GM12878 (cell line): Measurements from ENCODE around the gene ISG20. TPM values are rescaled to one million over a fixed set of nuclear protein-coding genes. Genes with fewer than 3 reads are reported as not detected.
A peak's percentile ranks its signal among the peaks of the same experiment; 100 is the strongest.

ENCODE experiments used
- ATAC-seq: fragments of 200-7000 bp; cut with Tn5 transposase; 3 replicates; pipeline ENCODE4 v1.9.1; 2020; ENCODE audit warnings: mild to moderate bottlenecking, moderate library complexity
- BruUV-seq: library from RNA; stranded (reverse); fragments of 400-500 nt; replicated peaks from 2 replicates; lab custom pipeline; 2021; lab: Mats Ljungman, UMichigan
- CTCF ChIA-PET: fragments of 300-600 bp; sonication (Branson Sonifier 250); formaldehyde crosslinking; extraction: SDS; loops from one replicate; lab custom pipeline; 2021; ENCODE audit warnings: inconsistent platforms; lab: Yijun Ruan, JAX
- POLR2A ChIA-PET: fragments of 350-600 bp; formaldehyde crosslinking; extraction: SDS; loops from one replicate; lab custom pipeline; 2021; ENCODE audit warnings: inconsistent platforms; lab: Charles Lee
- RAD21 ChIA-PET: fragments of 300-600 bp; sonication (Branson Sonifier 250); formaldehyde crosslinking; loops from one replicate; lab custom pipeline; 2023; ENCODE audit warnings: antibody characterized with exemption; ENCODE audit not compliant: unreplicated experiment; lab: Charles Lee
- SMC1A ChIA-PET: fragments of 300-600 bp; sonication (Branson Sonifier 250); formaldehyde crosslinking; loops from one replicate; lab custom pipeline; 2023; ENCODE audit not compliant: unreplicated experiment, uncharacterized antibody; lab: Charles Lee
- DNase-seq: peaks from one replicate; pipeline ENCODE4 v3.0.0-alpha.2; 2011; ENCODE audit warnings: low read depth, low spot score
- FAIRE-seq: peaks from 3 replicates; lab custom pipeline; 2011; peaks lifted over from hg19 to GRCh38; lab: Jason Lieb, UNC
- H2AFZ ChIP-seq: 2 replicates; pipeline ENCODE4 v1.6.0; 2011; ENCODE audit warnings: low read depth, low read length, control low read depth; ENCODE audit not compliant: control insufficient read depth
- H3K27ac ChIP-seq: 2 replicates; pipeline ENCODE4 v1.5.1; 2011; ENCODE audit warnings: control low read depth; ENCODE audit not compliant: control insufficient read depth, insufficient read depth
- H3K27me3 ChIP-seq, 2 experiments: replicated peaks in 1 of 2; 2 replicates each; pipeline versions ENCODE4 v1.6.0 to v1.6.1; 2011; ENCODE audit warnings: low read length in 1 of 2; ENCODE audit not compliant: control insufficient read depth in 2 of 2, insufficient read depth in 2 of 2
- H3K36me3 ChIP-seq, 2 experiments: 2 replicates each; pipeline ENCODE4 v1.5.1; 2011; ENCODE audit warnings: low read length in 1 of 2; ENCODE audit not compliant: control insufficient read depth in 2 of 2, insufficient read depth in 2 of 2
- H3K4me1 ChIP-seq: 2 replicates; pipeline ENCODE4 v1.6.1; 2011; ENCODE audit warnings: mild to moderate bottlenecking, low read length, moderate library complexity, mixed read lengths; ENCODE audit not compliant: control insufficient read depth, insufficient read depth
- H3K4me2 ChIP-seq: 2 replicates; pipeline ENCODE4 v1.6.0; 2011; ENCODE audit warnings: control low read depth; ENCODE audit not compliant: control insufficient read depth, insufficient read depth
- H3K4me3 ChIP-seq: fragments of 200-600 bp; sonication (generic); 2 replicates; pipeline ENCODE4 v1.5.1; 2016
- H3K79me2 ChIP-seq: 2 replicates; pipeline ENCODE4 v1.6.0; 2011; ENCODE audit warnings: low read length; ENCODE audit not compliant: control insufficient read depth, insufficient read depth
- H3K9ac ChIP-seq: 2 replicates; pipeline ENCODE4 v1.8.0; 2011; ENCODE audit warnings: low read length, control low read depth, mixed read lengths; ENCODE audit not compliant: control insufficient read depth, insufficient read depth
- H3K9me3 ChIP-seq: replicated peaks from 3 replicates; pipeline ENCODE4 v1.5.1; 2011; ENCODE audit warnings: mild to moderate bottlenecking, low read length; ENCODE audit not compliant: control insufficient read depth, insufficient read depth
- H4K20me1 ChIP-seq: 2 replicates; pipeline ENCODE4 v1.6.0; 2011; ENCODE audit not compliant: control insufficient read depth, insufficient read depth
- CREM ChIP-seq: IDR thresholded peaks from 2 replicates; pipeline ENCODE4 v1.6.1; 2014; ENCODE audit warnings: antibody characterized with exemption, low read depth
- EZH2 ChIP-seq: IDR thresholded peaks from 2 replicates; pipeline ENCODE4 v1.6.1; 2012; ENCODE audit warnings: low read depth, mild to moderate bottlenecking, control low read depth, inconsistent platforms, low read length, borderline replicate concordance; ENCODE audit not compliant: control insufficient read depth
- HCFC1 ChIP-seq: fragments of 150-350 bp; IDR thresholded peaks from 2 replicates; pipeline ENCODE4 v1.6.1; 2014; ENCODE audit warnings: low read length
- HDAC6 ChIP-seq: fragments of 200-600 bp; sonication (generic); IDR thresholded peaks from one replicate; pipeline ENCODE4 v1.8.0; 2017; ENCODE audit warnings: antibody characterized with exemption; ENCODE audit not compliant: unreplicated experiment
- MEF2B ChIP-seq: fragments of 450-650 bp; IDR thresholded peaks from 2 replicates; pipeline ENCODE4 v1.6.1; 2018; ENCODE audit warnings: mild to moderate bottlenecking, moderate library complexity; ENCODE audit not compliant: partially characterized antibody, poor library complexity, severe bottlenecking
- NFIC ChIP-seq: IDR thresholded peaks from 2 replicates; pipeline ENCODE4 v1.6.1; 2012; ENCODE audit warnings: low read depth, mild to moderate bottlenecking, inconsistent platforms, low read length, moderate library complexity
- PAX5 ChIP-seq: IDR thresholded peaks from 2 replicates; pipeline ENCODE4 v1.6.1; 2011; ENCODE audit warnings: low read depth, low read length, borderline replicate concordance
- POU2F2 ChIP-seq: IDR thresholded peaks from 3 replicates; pipeline ENCODE4 v1.6.1; 2011; ENCODE audit warnings: low read depth, mild to moderate bottlenecking, low read length, borderline replicate concordance
- RAD21 ChIP-seq: IDR thresholded peaks from 2 replicates; pipeline ENCODE4 v1.6.1; 2011; ENCODE audit warnings: mild to moderate bottlenecking, low read depth, low read length, moderate library complexity; ENCODE audit not compliant: insufficient read depth
- STAT1 ChIP-seq: fragments of 450-650 bp; conservative IDR thresholded peaks from 2 replicates; pipeline ENCODE4 v1.6.1; 2014; ENCODE audit warnings: antibody characterized with exemption, mild to moderate bottlenecking
- SUPT20H ChIP-seq: IDR thresholded peaks from 2 replicates; pipeline ENCODE4 v1.6.1; 2011; ENCODE audit warnings: low read depth, mild to moderate bottlenecking, low read length, moderate library complexity, borderline replicate concordance; ENCODE audit not compliant: control insufficient read depth
- WGBS: methylation state at CpG from one replicate; pipeline ENCODE4 v1.1.6; 2016; ENCODE audit warnings: low lambda C conversion rate; ENCODE audit not compliant: insufficient replicate concordance, insufficient coverage; ENCODE audit errors: missing lambda C conversion rate; 5-methylcytosine and 5-hydroxymethylcytosine counted together
- in situ Hi-C: fragments of 300-500 bp; cut with MboI; formaldehyde crosslinking; loops from 9 replicates; pipeline ENCODE4 v1.14.3; 2018; ENCODE audit warnings: mixed read lengths
- intact Hi-C: fragments of 100-400 bp; cut with micrococcal nuclease; formaldehyde crosslinking; loops from one replicate; pipeline ENCODE4 v1.14.2; 2022; ENCODE audit not compliant: unreplicated experiment
- polyA plus RNA-seq, 11 experiments: library from polyadenylated mRNA; depleted of rRNA in 4 of 11; unstranded in 6 of 11; stranded (reverse) in 5 of 11; fragments of >200 nt; fragmentation: Nextera tagmentation in 4 of 11; fragmentation: Illumina TruSeq in 1 of 11; extraction: Ambion mirVana in 4 of 11; extraction: Trizol in 1 of 11; gene quantifications; 1 replicate in 1 of 11; 2 replicates in 10 of 11; pipeline versions ENCODE4 v1.2.1 to v1.2.3, GENCODE V29; 2011 to 2016; ENCODE audit warnings: inconsistent platforms in 2 of 11, missing spikeins in 2 of 11, low read depth in 1 of 11
- total RNA-seq, 4 experiments: library from RNA; depleted of rRNA in 3 of 4; stranded (reverse); fragments of >200 nt in 3 of 4; fragmentation: Illumina TruSeq in 1 of 4; extraction: Trizol in 1 of 4; gene quantifications; 2 replicates each; pipeline versions ENCODE4 v1.2.1 to v1.2.3, GENCODE V29; 2013 to 2021
- TF ChIP-seq, protein P1 (sequence below): fragments of 450-650 bp; IDR thresholded peaks from 2 replicates; pipeline ENCODE4 v1.6.1; 2018; ENCODE audit warnings: mild to moderate bottlenecking, low read depth, moderate library complexity; ENCODE audit not compliant: partially characterized antibody
- TF ChIP-seq, protein P2 (sequence below): fragments of 450-650 bp; IDR thresholded peaks from 2 replicates; pipeline ENCODE4 v1.6.1; 2017; ENCODE audit warnings: mild to moderate bottlenecking, moderate library complexity

Gene ISG20
- total and polyA plus RNA-seq, 10 of the 15 experiments (the other 5 are each of a cell fraction or from before 2014, with no cell fraction given) = 23.4 to 210 (median 85.9) TPM

DNA sequence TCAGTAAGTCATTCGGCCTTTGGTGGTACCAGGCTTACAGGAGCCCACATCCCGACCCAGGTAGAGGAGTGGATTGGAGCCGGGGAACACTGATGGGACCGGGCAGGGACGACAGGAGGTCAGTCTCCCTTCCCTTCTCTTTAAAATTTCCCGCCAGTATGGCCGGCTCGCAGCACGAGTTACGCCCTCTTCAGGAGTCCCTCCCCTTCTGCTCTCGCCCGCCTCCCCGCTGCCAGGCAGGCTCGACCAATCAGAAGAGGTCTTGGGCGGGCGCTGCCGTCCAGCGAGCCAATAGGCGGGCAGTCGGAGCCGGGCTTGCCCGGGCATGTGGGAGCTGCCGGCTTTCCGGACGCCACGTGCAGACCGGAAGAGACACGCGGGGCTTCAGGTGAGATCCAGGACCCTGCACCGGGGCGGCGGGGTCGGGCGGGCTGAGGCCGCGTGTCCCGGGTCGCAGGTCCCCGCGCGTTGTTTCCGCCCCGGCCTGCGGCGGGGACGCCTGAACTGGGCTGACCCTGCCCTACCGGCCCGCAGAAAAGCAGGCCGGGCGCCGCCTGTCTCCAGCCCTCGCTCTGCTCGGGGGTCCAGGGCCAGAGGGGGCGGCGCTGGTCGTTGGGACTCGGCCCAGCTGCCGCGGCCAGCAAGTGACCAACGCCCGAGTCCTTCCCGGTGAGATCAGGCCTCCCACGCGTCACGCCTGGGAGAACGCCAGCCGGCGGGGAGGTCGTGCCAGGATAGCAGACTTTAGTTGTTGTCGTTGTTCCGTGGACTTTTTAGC, 17.6 kb upstream of the ISG20 start, which contains the start of gene AEN:
Gene AEN (plus strand): TSS at position 346 of the 778 bp plus-strand sequence. CDS start 4,870 bp downstream, outside the sequence.
- WGBS = under 1% methylated on average over 28 of the region's 71 CpGs
- intact Hi-C loops (loop anchor here (5.0 kb wide), 1 partner anchor 74 kb away; the partner anchor contains the start of gene DET1), in situ Hi-C loops (loop anchor here (5.0 kb wide), 1 partner anchor 144 kb away; no protein-coding TSS in a partner anchor)
- no peaks in the 10 kb centered on the region for H3K27me3 ChIP-seq
- SMC1A ChIA-PET = interaction anchor here (0.7 to 1.6 kb wide), 5 partner anchors 11 to 43 kb away, joined by 3 to 13 read pairs (median 5); partner anchors contain the start of gene ISG20
- peak within 1 kb of the TSS; percentile 83 for H3K4me3 ChIP-seq
- POLR2A ChIA-PET = interaction anchor here (1.3 to 1.6 kb wide), 3 partner anchors 10 to 154 kb away, joined by 5 to 8 read pairs (median 7); partner anchors contain the start of genes ISG20, MRPL46 and MRPS11
- CTCF ChIA-PET = interaction anchor here (1.3 to 2.0 kb wide), 4 partner anchors 10 to 154 kb away, joined by 5 to 8 read pairs (median 6); partner anchors contain the start of genes MRPL46 and MRPS11
- no peaks in the 10 kb centered on the region for H3K9me3 ChIP-seq
- FAIRE-seq (peak; percentile 61), DNase-seq (peak; percentile 86), ATAC-seq (peak; percentile 89)
- peaks cover 9% of the 10 kb centered on the region; the same call in 1 of the 2 replicates for H4K20me1 ChIP-seq
- H3K4me2 ChIP-seq = peak within 1 kb of the TSS; percentile 99
- peak within 1 kb of the TSS; percentile 99 for H3K9ac ChIP-seq
- RAD21 ChIA-PET = interaction anchor here (1.1 to 2.0 kb wide), 5 partner anchors 36 to 146 kb away, joined by 3 to 9 read pairs (median 4); no protein-coding TSS in a partner anchor
- H3K27ac ChIP-seq = peak within 1 kb of the TSS; percentile 97
- peaks cover 34% of the 10 kb centered on the region for H3K4me1 ChIP-seq
- peaks cover 2 to 4% of the 10 kb centered on the region in 2 experiments for H3K36me3 ChIP-seq
- no TSS peak for BruUV-seq
- H2AFZ ChIP-seq = peak within 1 kb of the TSS; percentile 82
- peaks cover 51% of the 10 kb centered on the region for H3K79me2 ChIP-seq
- TF ChIP-seq EZH2 (no peak), RAD21 (no peak), HDAC6 (no peak), SUPT20H (no peak), PAX5 (peak; percentile 98), HCFC1 (peak; percentile 37; the same call in 1 of the 2 replicates), MEF2B (peak; percentile 49), CREM (no peak), NFIC (no peak; the same call in 1 of the 2 replicates), STAT1 (no peak), POU2F2 (peak; percentile 34; the same call in 1 of the 3 replicates)
- TF ChIP-seq, protein P1, sequence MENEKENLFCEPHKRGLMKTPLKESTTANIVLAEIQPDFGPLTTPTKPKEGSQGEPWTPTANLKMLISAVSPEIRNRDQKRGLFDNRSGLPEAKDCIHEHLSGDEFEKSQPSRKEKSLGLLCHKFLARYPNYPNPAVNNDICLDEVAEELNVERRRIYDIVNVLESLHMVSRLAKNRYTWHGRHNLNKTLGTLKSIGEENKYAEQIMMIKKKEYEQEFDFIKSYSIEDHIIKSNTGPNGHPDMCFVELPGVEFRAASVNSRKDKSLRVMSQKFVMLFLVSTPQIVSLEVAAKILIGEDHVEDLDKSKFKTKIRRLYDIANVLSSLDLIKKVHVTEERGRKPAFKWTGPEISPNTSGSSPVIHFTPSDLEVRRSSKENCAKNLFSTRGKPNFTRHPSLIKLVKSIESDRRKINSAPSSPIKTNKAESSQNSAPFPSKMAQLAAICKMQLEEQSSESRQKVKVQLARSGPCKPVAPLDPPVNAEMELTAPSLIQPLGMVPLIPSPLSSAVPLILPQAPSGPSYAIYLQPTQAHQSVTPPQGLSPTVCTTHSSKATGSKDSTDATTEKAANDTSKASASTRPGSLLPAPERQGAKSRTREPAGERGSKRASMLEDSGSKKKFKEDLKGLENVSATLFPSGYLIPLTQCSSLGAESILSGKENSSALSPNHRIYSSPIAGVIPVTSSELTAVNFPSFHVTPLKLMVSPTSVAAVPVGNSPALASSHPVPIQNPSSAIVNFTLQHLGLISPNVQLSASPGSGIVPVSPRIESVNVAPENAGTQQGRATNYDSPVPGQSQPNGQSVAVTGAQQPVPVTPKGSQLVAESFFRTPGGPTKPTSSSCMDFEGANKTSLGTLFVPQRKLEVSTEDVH = peak; percentile 97
- TF ChIP-seq, protein P2, sequence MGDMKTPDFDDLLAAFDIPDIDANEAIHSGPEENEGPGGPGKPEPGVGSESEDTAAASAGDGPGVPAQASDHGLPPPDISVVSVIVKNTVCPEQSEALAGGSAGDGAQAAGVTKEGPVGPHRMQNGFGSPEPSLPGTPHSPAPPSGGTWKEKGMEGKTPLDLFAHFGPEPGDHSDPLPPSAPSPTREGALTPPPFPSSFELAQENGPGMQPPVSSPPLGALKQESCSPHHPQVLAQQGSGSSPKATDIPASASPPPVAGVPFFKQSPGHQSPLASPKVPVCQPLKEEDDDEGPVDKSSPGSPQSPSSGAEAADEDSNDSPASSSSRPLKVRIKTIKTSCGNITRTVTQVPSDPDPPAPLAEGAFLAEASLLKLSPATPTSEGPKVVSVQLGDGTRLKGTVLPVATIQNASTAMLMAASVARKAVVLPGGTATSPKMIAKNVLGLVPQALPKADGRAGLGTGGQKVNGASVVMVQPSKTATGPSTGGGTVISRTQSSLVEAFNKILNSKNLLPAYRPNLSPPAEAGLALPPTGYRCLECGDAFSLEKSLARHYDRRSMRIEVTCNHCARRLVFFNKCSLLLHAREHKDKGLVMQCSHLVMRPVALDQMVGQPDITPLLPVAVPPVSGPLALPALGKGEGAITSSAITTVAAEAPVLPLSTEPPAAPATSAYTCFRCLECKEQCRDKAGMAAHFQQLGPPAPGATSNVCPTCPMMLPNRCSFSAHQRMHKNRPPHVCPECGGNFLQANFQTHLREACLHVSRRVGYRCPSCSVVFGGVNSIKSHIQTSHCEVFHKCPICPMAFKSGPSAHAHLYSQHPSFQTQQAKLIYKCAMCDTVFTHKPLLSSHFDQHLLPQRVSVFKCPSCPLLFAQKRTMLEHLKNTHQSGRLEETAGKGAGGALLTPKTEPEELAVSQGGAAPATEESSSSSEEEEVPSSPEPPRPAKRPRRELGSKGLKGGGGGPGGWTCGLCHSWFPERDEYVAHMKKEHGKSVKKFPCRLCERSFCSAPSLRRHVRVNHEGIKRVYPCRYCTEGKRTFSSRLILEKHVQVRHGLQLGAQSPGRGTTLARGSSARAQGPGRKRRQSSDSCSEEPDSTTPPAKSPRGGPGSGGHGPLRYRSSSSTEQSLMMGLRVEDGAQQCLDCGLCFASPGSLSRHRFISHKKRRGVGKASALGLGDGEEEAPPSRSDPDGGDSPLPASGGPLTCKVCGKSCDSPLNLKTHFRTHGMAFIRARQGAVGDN = peak; percentile 74
